Fibroblast of lung (primary cell): ENCODE results near the gene SRD5A1. TPM values are rescaled to one million over a fixed set of nuclear protein-coding genes. Genes with fewer than 3 reads are reported as not detected.

Experiments
- DNase-seq, 2 donors: peaks; one replicate each; pipeline versions ENCODE4 v3.0.0 to v3.0.0-alpha.2; 2010; ENCODE audit warnings: low read depth in 2 of 2
- H2AFZ ChIP-seq: 2 replicates; pipeline ENCODE4 v1.5.1; 2012; ENCODE audit warnings: low read length, control low read depth, inconsistent platforms
- H3K27ac ChIP-seq: 2 replicates; pipeline ENCODE4 v1.5.1; 2011; ENCODE audit warnings: low read length, control low read depth; ENCODE audit not compliant: insufficient read depth
- H3K27me3 ChIP-seq: 2 replicates; pipeline ENCODE4 v1.5.1; 2011; ENCODE audit warnings: mild to moderate bottlenecking, low read length; ENCODE audit not compliant: control insufficient read depth, insufficient read depth
- H3K36me3 ChIP-seq: 2 replicates; pipeline ENCODE4 v1.5.1; 2011; ENCODE audit warnings: low read length; ENCODE audit not compliant: control insufficient read depth, insufficient read depth
- H3K4me1 ChIP-seq: 2 replicates; pipeline ENCODE4 v1.5.1; 2011; ENCODE audit warnings: low read length; ENCODE audit not compliant: control insufficient read depth, insufficient read depth; ENCODE audit errors: extremely low read depth
- H3K4me2 ChIP-seq: 2 replicates; pipeline ENCODE4 v1.5.1; 2011; ENCODE audit warnings: low read length, control low read depth; ENCODE audit not compliant: insufficient read depth; ENCODE audit errors: extremely low read depth
- H3K4me3 ChIP-seq, 4 experiments: fragments of 200-600 bp in 1 of 4; sonication (generic) in 1 of 4; replicated peaks in 1 of 4; 2 replicates each; pipeline ENCODE4 v1.5.1; 2011 to 2016; ENCODE audit warnings: low read length in 4 of 4, low read depth in 3 of 4, mild to moderate bottlenecking in 3 of 4, control low read depth in 2 of 4, inconsistent platforms in 1 of 4, mixed read lengths in 1 of 4; ENCODE audit not compliant: insufficient read depth in 1 of 4; ENCODE audit errors: control extremely low read depth in 1 of 4
- H3K79me2 ChIP-seq: 2 replicates; pipeline ENCODE4 v1.5.1; 2012; ENCODE audit warnings: mild to moderate bottlenecking, low read length, inconsistent platforms; ENCODE audit not compliant: control insufficient read depth, insufficient read depth
- H3K9ac ChIP-seq: 2 replicates; pipeline ENCODE4 v1.5.1; 2011; ENCODE audit warnings: mild to moderate bottlenecking, low read length, control low read depth; ENCODE audit not compliant: insufficient read depth
- H3K9me3 ChIP-seq: 2 replicates; pipeline ENCODE4 v1.5.1; 2012; ENCODE audit warnings: low read depth, low read length; ENCODE audit not compliant: control insufficient read depth, insufficient read depth
- H4K20me1 ChIP-seq: 2 replicates; pipeline ENCODE4 v1.5.1; 2011; ENCODE audit warnings: low read length; ENCODE audit not compliant: control insufficient read depth, insufficient read depth; ENCODE audit errors: extremely low read depth
- EZH2 ChIP-seq: IDR thresholded peaks from 2 replicates; pipeline ENCODE4 v1.5.1; 2012; ENCODE audit warnings: low read length, control low read depth, mild to moderate bottlenecking; ENCODE audit errors: missing control alignments
- polyA plus RNA-seq, 2 donors: library from polyadenylated mRNA; depleted of rRNA in 1 of 2; stranded (reverse) in 1 of 2; unstranded in 1 of 2; fragments of >200 nt; gene quantifications; 2 replicates each; pipeline ENCODE4 v1.2.1, GENCODE V29; 2011 to 2012; ENCODE audit warnings: missing spikeins in 1 of 2
- total RNA-seq: library from RNA; depleted of rRNA; stranded (reverse); fragments of >200 nt; gene quantifications from 2 replicates; pipeline ENCODE4 v1.2.1, GENCODE V29; 2014
- TF ChIP-seq, protein P1 (sequence below), 2 donors: IDR thresholded peaks in 1 of 2; conservative IDR thresholded peaks in 1 of 2; 1 replicate in 1 of 2; 2 replicates in 1 of 2; pipeline ENCODE4 v1.5.1; 2011 to 2012; ENCODE audit warnings: low read length in 2 of 2, control low read depth in 1 of 2, inconsistent platforms in 1 of 2, low read depth in 1 of 2, mild to moderate bottlenecking in 1 of 2

Gene SRD5A1
- total and polyA plus RNA-seq, 2 donors (not counting 1 experiment from before 2014, with no cell fraction given) = 12.1 to 20.6 TPM

DNA sequence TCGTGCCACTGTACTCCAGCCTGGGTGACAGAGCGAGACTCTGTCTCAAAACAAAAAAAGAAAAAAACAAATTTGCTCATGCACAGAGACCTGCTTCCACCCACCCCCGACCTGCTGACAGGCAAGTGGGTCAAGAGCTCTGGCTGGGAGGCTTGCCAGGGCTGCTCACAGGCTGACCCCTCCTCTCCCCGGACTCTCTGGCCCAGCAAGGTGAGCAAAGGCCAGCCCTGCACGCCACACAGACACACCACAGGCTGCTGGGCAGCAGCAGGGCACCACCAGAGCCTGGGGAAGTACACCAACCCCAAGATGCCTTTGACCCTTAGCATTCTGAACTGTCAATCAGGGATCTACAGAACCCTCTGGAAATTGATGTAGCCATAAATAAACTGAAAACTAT lies 29.6 kb upstream of the SRD5A1 start:
- Histone ChIP-seq H3K9ac (no peak overlapping the region), H3K27ac (no peak overlapping the region), H3K4me1 (no peaks in the 10 kb centered on the region), H4K20me1 (no peaks in the 10 kb centered on the region), H3K27me3 (no peaks in the 10 kb centered on the region), H3K4me2 (no peak overlapping the region), H3K9me3 (no peaks in the 10 kb centered on the region), H2AFZ (no peak overlapping the region), H3K79me2 (no peaks in the 10 kb centered on the region), H3K4me3 (no peak overlapping the region), H3K36me3 (peaks cover 22% of the 10 kb centered on the region)
- no peak for TF ChIP-seq EZH2
- TF ChIP-seq, protein P1, sequence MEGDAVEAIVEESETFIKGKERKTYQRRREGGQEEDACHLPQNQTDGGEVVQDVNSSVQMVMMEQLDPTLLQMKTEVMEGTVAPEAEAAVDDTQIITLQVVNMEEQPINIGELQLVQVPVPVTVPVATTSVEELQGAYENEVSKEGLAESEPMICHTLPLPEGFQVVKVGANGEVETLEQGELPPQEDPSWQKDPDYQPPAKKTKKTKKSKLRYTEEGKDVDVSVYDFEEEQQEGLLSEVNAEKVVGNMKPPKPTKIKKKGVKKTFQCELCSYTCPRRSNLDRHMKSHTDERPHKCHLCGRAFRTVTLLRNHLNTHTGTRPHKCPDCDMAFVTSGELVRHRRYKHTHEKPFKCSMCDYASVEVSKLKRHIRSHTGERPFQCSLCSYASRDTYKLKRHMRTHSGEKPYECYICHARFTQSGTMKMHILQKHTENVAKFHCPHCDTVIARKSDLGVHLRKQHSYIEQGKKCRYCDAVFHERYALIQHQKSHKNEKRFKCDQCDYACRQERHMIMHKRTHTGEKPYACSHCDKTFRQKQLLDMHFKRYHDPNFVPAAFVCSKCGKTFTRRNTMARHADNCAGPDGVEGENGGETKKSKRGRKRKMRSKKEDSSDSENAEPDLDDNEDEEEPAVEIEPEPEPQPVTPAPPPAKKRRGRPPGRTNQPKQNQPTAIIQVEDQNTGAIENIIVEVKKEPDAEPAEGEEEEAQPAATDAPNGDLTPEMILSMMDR (conservative IDR thresholded peaks at IDR 0.05 in 1 of 2, IDR thresholded peaks at IDR 0.05 in 1 of 2; ENCODE audit: low read depth in 1 of 2, low read length in 2 of 2) = no peak
- no peak for DNase-seq

- Histone ChIP-seq H3K4me2 (no peak overlapping the region), H2AFZ (no peak overlapping the region), H3K36me3 (peaks cover 25% of the 10 kb centered on the region), H4K20me1 (no peaks in the 10 kb centered on the region), H3K27ac (no peak overlapping the region), H3K27me3 (no peaks in the 10 kb centered on the region), H3K4me3 (no peak overlapping the region), H3K9me3 (no peaks in the 10 kb centered on the region), H3K4me1 (no peaks in the 10 kb centered on the region), H3K9ac (no peak overlapping the region), H3K79me2 (no peaks in the 10 kb centered on the region)
- DNase-seq = no peak
- TF ChIP-seq EZH2 = no peak
- TF ChIP-seq, protein P1 (conservative IDR thresholded peaks at IDR 0.05 in 1 of 2, IDR thresholded peaks at IDR 0.05 in 1 of 2; ENCODE audit: low read depth in 1 of 2, low read length in 2 of 2) = no peak
These were observed 28.9 kb upstream of the SRD5A1 start for GRCh38 chr5:6604341-6604740.

DNA sequence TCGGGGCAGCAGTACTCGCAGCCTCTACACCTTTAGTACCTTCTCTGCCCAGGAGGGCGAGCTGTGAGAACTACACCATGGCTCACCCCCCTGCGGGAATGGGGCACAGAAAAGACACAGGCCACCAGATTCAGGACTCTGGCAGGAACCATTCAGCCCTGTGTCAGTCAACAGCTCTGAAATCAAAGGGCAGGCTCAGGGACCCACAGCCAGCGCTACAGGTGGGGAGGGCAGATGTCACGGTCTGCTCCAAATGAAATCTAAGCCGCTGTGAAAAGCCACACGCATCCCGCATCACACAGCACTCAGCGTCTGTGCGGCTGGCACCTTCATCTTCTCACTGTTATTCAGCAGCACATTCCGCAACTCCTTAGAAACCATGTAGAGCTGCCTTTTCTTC lies 28.3 kb upstream of the SRD5A1 start:
- DNase-seq = no peak
- Histone ChIP-seq H3K36me3 (peaks cover 25% of the 10 kb centered on the region), H3K9me3 (no peaks in the 10 kb centered on the region), H3K79me2 (no peaks in the 10 kb centered on the region), H2AFZ (no peak overlapping the region), H3K4me3 (no peak overlapping the region), H3K27ac (no peak overlapping the region), H4K20me1 (no peaks in the 10 kb centered on the region), H3K9ac (no peak overlapping the region), H3K27me3 (no peaks in the 10 kb centered on the region), H3K4me1 (no peaks in the 10 kb centered on the region), H3K4me2 (no peak overlapping the region)
- no peak for TF ChIP-seq EZH2
- TF ChIP-seq, protein P1 (conservative IDR thresholded peaks at IDR 0.05 in 1 of 2, IDR thresholded peaks at IDR 0.05 in 1 of 2; ENCODE audit: low read depth in 1 of 2, low read length in 2 of 2) = no peak
